Measurements from ENCODE around the gene SH2D5. TPM values are rescaled to one million over a fixed set of nuclear protein-coding genes. Genes with fewer than 3 reads are reported as not detected.

The SH2D5 gene
- total RNA-seq, 1 experiment from 2014 or later, result 8.7 TPM

DNA sequence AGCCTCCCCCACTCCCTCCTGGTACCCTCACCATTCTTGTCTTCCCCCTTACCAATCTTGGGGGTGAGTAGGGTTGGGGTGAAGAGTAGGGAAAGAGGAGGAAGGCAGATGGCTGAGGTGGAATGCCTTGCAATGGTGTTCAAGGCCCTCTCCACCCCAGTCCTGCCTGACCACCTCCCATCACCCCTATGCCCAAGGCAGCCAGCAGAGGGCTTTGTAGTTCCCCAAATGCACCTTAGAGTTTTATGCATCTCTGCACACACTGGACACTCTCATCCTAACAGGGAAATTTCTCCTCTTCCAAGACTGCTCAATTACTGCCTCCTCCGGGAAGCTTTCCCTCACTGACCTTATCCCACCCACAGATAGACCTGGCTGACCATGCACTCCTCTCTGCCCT lies 30.1 kb downstream of the SH2D5 start:
- Histone ChIP-seq H3K4ac (ENCODE audit: low read depth, low read length) (no peak overlapping the region), H3K9ac (ENCODE audit: extremely low read depth, insufficient read length, low read length) (no peak overlapping the region), H2BK20ac (ENCODE audit: low read depth, low read length, poor library complexity, severe bottlenecking) (no peak overlapping the region), H3K27me3 (ENCODE audit: insufficient read depth, low read length) (no peaks in the 10 kb centered on the region), H2BK5ac (ENCODE audit: insufficient read length, low read length) (no peak overlapping the region), H2BK15ac (ENCODE audit: low read depth, low read length) (no peak overlapping the region), H3K79me1 (ENCODE audit: insufficient read depth, low read depth, low read length, poor library complexity, severe bottlenecking) (no peaks in the 10 kb centered on the region), H3K27ac (ENCODE audit: insufficient read length, low read depth, low read length) (no peak overlapping the region), H3K23me2 (ENCODE audit: insufficient read length, low read depth, low read length, poor library complexity, severe bottlenecking) (peaks cover 2% of the 10 kb centered on the region), H2AK5ac (ENCODE audit: insufficient read length, low read length) (no peak overlapping the region), H3K9me3 (ENCODE audit: control insufficient read depth, low read depth, low read length) (no peaks in the 10 kb centered on the region), H2BK120ac (ENCODE audit: low read depth, low read length, poor library complexity, severe bottlenecking) (no peak overlapping the region), H3K79me2 (ENCODE audit: insufficient read depth, low read length) (no peaks in the 10 kb centered on the region), H4K5ac (ENCODE audit: insufficient read length, low read depth, low read length) (no peak overlapping the region), H3K4me1 (ENCODE audit: insufficient read depth, low read length) (no peaks in the 10 kb centered on the region), H4K8ac (replicated peaks; ENCODE audit: insufficient read length, low read depth, low read length) (no peak overlapping the region), H2BK12ac (ENCODE audit: insufficient read length, low read depth, low read length) (no peak overlapping the region), H3K56ac (ENCODE audit: insufficient read length, low read depth, low read length) (no peak overlapping the region), H4K91ac (ENCODE audit: insufficient read length, low read depth, low read length) (no peak overlapping the region), H4K20me1 (ENCODE audit: control insufficient read depth, insufficient read depth, insufficient read length) (no peaks in the 10 kb centered on the region), H2AFZ (ENCODE audit: low read length) (no peak overlapping the region), H3K14ac (ENCODE audit: insufficient read depth, low read length) (no peak overlapping the region), H3K18ac (ENCODE audit: insufficient read length, low read depth, low read length) (no peak overlapping the region), H3K4me2 (ENCODE audit: insufficient read depth, insufficient read length, low read length) (no peak overlapping the region), H3K23ac (ENCODE audit: insufficient read length, low read depth, low read length) (no peak overlapping the region), H3T11ph (ENCODE audit: low read length) (no peak overlapping the region)
- peaks cover 0 to 7% of the 10 kb centered on the region in 2 experiments; a peak in 3 of 4 replicates for H3K4me1 Mint-ChIP-seq
- H3K27ac Mint-ChIP-seq, result no peak overlapping the region; a peak in 1 of 7 replicates
- H3K36me3 Mint-ChIP-seq (ENCODE audit: insufficient read depth in 1 of 3, low read depth in 3 of 3), result peaks cover 3 to 17% (median 5%) of the 10 kb centered on the region in 3 experiments; a peak in 5 of 7 replicates
- H3K4me3 Mint-ChIP-seq, result no peak overlapping the region
- peaks cover 6% of the 10 kb centered on the region for H3K27me3 Mint-ChIP-seq (ENCODE audit: low read depth)
- WGBS (ENCODE audit: extremely low coverage, insufficient read length, low lambda C conversion rate), result no CpG with 5 or more reads among the region's 1 CpG
- DNase-seq, result no peak
- H3K9me3 Mint-ChIP-seq, result no peaks in the 10 kb centered on the region
- TF ChIP-seq, protein P1, sequence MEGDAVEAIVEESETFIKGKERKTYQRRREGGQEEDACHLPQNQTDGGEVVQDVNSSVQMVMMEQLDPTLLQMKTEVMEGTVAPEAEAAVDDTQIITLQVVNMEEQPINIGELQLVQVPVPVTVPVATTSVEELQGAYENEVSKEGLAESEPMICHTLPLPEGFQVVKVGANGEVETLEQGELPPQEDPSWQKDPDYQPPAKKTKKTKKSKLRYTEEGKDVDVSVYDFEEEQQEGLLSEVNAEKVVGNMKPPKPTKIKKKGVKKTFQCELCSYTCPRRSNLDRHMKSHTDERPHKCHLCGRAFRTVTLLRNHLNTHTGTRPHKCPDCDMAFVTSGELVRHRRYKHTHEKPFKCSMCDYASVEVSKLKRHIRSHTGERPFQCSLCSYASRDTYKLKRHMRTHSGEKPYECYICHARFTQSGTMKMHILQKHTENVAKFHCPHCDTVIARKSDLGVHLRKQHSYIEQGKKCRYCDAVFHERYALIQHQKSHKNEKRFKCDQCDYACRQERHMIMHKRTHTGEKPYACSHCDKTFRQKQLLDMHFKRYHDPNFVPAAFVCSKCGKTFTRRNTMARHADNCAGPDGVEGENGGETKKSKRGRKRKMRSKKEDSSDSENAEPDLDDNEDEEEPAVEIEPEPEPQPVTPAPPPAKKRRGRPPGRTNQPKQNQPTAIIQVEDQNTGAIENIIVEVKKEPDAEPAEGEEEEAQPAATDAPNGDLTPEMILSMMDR (conservative IDR thresholded peaks at IDR 0.05), result peak; percentile 39; the same call in 2 of the 3 replicates

All from H9 (cell line).